ENCODE data around the gene SLC25A45. TPM values are rescaled to one million over a fixed set of nuclear protein-coding genes. Genes with fewer than 3 reads are reported as not detected.

The SLC25A45 gene
- total RNA-seq, 4 donors from 2014 or later: 4.6 to 11.3 (median 5.9) TPM

DNA sequence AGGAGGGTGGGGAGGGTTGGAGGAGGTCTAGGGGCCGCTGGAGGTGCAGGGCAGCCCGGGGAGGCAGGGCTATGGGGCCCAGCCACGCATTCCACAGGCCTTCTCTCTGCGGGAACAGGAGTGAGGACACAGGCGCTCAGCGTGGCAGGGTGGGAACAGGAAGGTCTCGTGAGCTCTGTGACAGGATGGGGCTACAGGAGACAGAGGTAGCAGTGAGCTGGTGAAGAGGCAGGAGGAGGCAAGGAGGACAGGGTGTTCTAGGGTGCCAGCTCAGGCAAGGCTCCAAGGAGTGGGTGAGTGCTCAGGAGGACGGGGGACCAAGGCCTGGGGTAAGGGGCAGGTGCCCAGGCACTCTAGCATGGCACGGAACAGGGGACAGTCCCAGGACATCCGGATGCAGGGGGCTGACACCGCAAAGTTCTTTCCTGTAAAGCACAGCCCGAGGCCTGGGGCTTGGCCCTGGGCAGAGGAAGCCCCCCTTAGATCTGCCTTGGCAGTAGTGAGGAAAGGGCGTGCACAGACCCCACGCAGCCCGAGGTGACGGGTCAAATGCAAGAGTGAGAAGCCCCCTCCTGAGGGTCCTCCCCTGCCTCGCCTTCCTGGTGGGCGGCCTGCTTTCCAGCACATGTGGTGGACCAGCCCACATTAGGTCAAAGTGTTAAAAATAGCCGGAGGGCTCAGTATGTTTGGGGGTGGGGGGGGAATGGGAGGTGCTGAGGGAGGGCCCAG is 35.4 kb upstream of the SLC25A45 start:
- intact Hi-C loops (cut with DNase I): loop anchor here (2.0 to 10.0 kb wide), 3 partner anchors 36 to 93 kb away; partner anchors contain the start of gene SLC25A45
- DNase-seq (ENCODE audit: extremely low spot score): no peak
- Histone ChIP-seq H3K36me3 (peaks cover 0 to 12% (median 0%) of the 10 kb centered on the region in 4 donors), H3K4me1 (peaks cover 54 to 66% (median 65%) of the 10 kb centered on the region in 4 donors), H3K27ac (replicated peaks in 1 of 4) (peak overlapping the region; percentile 97 to 99 (median 99)), H3K4me3 (peak overlapping the region; percentile 71 to 81 (median 74)), H3K27me3 (no peaks in the 10 kb centered on the region), H3K9me3 (no peaks in the 10 kb centered on the region)
- TF ChIP-seq POLR2AphosphoS5 (IDR thresholded peaks at IDR 0.05) (peak in 1 of 2 donors; percentile 66), POLR2A (IDR thresholded peaks at IDR 0.05; ENCODE audit: low read depth) (no peak), EP300 (IDR thresholded peaks at IDR 0.05) (peak; percentile 45)
- 8% methylated on average over 12 of the region's 19 CpGs for WGBS

DNA sequence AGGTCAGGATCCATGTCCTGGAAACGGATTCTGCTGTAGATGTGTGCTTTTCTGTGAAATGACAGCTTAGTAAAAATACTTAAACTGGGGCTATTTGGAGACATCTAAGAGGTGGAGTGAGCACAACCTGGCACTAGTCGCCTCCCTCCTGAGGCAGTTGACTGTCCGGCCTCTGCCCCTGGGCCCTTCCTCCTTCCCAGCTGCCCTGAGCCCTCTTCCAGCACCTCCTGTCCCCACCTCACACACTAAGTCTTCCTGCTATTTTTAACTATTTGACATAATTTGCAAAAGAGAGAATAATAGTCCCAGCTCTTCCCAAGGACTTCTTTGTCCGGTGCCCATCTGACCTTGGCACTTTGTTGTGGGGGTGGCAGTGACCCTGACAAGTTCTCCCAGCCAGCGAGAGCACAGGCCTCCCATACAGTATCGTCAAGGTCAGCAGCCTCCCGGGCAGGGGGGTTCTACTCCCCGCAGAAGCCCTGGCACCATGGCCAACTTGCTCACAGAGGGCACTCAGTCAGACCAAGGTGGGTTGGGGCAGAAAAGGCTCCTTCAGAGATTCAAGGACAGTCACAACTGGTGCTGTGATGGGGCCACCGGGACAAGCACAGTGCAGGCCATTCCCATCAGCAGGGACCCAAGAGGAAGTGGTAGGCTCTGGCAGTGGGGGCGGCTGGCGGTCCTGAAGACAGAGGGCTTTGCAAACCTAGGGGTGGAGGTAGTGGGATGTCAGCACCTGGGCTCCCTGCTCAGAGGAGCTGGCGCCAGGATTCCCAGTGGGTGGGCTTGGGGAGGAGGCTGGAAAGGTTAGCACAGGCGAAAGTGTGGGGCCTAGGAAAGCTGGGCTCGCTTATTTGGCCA is 34.6 kb upstream of the SLC25A45 start:
- Histone ChIP-seq H3K36me3 (peaks cover 0 to 20% (median 5%) of the 10 kb centered on the region in 4 donors), H3K4me1 (peaks cover 59 to 70% (median 66%) of the 10 kb centered on the region in 4 donors), H3K9me3 (no peaks in the 10 kb centered on the region), H3K4me3 (peak overlapping the region; percentile 71 to 81 (median 74)), H3K27me3 (no peaks in the 10 kb centered on the region), H3K27ac (replicated peaks in 1 of 4) (peak overlapping the region; percentile 97 to 99 (median 99))
- intact Hi-C loops (cut with DNase I): loop anchor here (2.0 to 10.0 kb wide), 3 partner anchors 35 to 94 kb away; partner anchors contain the start of gene SLC25A45
- no peak for DNase-seq (ENCODE audit: extremely low spot score)
- no peak for TF ChIP-seq POLR2A (IDR thresholded peaks at IDR 0.05; ENCODE audit: low read depth)
- TF ChIP-seq POLR2AphosphoS5 (IDR thresholded peaks at IDR 0.05): no peak
- no peak for TF ChIP-seq EP300 (IDR thresholded peaks at IDR 0.05)
- TF ChIP-seq, protein P1, sequence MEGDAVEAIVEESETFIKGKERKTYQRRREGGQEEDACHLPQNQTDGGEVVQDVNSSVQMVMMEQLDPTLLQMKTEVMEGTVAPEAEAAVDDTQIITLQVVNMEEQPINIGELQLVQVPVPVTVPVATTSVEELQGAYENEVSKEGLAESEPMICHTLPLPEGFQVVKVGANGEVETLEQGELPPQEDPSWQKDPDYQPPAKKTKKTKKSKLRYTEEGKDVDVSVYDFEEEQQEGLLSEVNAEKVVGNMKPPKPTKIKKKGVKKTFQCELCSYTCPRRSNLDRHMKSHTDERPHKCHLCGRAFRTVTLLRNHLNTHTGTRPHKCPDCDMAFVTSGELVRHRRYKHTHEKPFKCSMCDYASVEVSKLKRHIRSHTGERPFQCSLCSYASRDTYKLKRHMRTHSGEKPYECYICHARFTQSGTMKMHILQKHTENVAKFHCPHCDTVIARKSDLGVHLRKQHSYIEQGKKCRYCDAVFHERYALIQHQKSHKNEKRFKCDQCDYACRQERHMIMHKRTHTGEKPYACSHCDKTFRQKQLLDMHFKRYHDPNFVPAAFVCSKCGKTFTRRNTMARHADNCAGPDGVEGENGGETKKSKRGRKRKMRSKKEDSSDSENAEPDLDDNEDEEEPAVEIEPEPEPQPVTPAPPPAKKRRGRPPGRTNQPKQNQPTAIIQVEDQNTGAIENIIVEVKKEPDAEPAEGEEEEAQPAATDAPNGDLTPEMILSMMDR (IDR thresholded peaks at IDR 0.05): no peak
- 26% methylated on average over 10 of the region's 14 CpGs for WGBS

DNA sequence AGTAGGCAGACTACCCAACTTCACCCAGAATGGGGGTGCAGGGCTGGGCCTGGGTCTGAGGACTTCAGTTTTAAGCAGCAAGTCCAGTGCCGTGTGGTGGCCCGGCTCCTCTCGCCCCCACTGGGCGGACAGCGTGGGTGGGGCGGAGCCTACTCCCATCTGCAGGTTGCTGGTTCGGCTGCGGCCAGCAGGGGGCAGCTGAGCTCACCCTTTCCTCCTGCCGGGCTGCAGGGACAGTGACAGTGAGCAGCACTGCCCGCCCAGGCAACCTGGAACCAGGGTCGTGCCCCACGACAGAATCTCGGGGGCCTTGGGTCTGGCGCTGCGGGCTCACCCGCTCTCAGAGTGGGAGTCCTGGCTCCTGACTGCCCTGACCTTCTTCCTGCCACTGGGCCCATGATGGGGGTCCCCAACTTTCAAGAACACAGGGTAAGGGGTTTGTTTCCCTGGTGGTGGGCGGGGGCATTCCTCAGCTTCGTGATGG is 33.9 kb upstream of the SLC25A45 start:
- Histone ChIP-seq H3K27ac (replicated peaks in 1 of 4) (peak overlapping the region; percentile 97 to 99 (median 99)), H3K4me1 (peaks cover 62 to 66% (median 63%) of the 10 kb centered on the region in 4 donors), H3K9me3 (no peaks in the 10 kb centered on the region), H3K4me3 (peak overlapping the region; percentile 71 to 81 (median 74)), H3K27me3 (no peaks in the 10 kb centered on the region), H3K36me3 (peaks cover 2 to 27% (median 12%) of the 10 kb centered on the region in 4 donors)
- WGBS: 13% methylated on average over 3 of the region's 18 CpGs
- DNase-seq (ENCODE audit: extremely low spot score): peak; percentile 97
- TF ChIP-seq POLR2AphosphoS5 (IDR thresholded peaks at IDR 0.05) (peak in 1 of 2 donors; percentile 93), POLR2A (IDR thresholded peaks at IDR 0.05; ENCODE audit: low read depth) (peak; percentile 45), EP300 (IDR thresholded peaks at IDR 0.05) (no peak)
- TF ChIP-seq, protein P1 (IDR thresholded peaks at IDR 0.05): peak; percentile 98 to 99 (median 98)
- intact Hi-C loops (cut with DNase I): loop anchor here (2.0 to 10.0 kb wide), 3 partner anchors 34 to 94 kb away; partner anchors contain the start of gene SLC25A45

DNA sequence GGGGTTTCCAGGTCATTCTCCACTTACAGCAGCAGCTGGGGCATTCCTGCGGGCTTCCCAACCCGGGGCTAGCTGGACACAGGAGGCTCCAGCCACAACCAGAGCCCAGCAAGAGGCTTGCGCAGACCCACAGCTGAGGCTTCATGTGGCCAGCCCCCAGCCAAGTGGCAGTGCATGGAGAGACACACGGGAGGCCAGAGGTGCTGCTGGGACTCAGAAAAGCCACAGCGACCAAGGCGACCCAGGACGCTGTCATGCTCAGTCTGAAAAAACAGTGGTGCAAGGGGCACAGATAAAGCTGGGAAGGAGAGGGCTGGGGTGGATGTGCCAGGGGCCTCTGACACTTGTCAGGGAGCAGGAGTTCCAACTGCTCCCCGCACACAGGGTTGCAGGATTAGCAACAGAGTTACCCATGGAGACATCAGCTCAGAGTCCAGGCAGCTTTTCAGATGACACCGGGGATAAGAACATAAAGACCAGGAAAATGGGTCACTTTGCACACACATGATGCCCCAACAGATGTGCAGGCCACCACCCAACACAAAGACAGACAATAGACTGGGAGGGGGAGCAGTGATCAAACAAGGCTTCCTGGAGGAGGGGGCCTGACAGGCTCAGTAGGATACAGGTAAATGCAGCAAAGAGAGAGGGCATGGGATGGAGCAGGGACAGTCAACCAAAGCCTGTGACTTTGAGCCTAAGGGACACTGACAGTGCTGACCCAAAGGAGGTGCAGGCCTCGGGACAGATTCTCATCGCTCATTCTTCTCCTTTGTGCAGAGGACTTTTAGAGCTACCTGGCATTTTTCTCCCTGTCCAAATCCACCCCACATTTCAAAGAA is 33.3 kb upstream of the SLC25A45 start:
- H3K4me1 ChIP-seq: peaks cover 55 to 60% (median 59%) of the 10 kb centered on the region in 4 donors

More for the DNA sequence above, 33.3 kb upstream of the SLC25A45 start:
- no peaks in the 10 kb centered on the region for H3K9me3 ChIP-seq
- H3K4me3 ChIP-seq: peak overlapping the region; percentile 71 to 81 (median 74)
- H3K27me3 ChIP-seq: no peaks in the 10 kb centered on the region
- WGBS: 33% methylated on average over 3 of the region's 11 CpGs
- H3K36me3 ChIP-seq: peaks cover 5 to 34% (median 19%) of the 10 kb centered on the region in 4 donors
- intact Hi-C loops (cut with DNase I): loop anchor here (2.0 to 10.0 kb wide), 3 partner anchors 33 to 95 kb away; partner anchors contain the start of gene SLC25A45
- peak overlapping the region; percentile 97 to 99 (median 99) for H3K27ac ChIP-seq (replicated peaks in 1 of 4)
- DNase-seq (ENCODE audit: extremely low spot score): no peak
- TF ChIP-seq POLR2A (IDR thresholded peaks at IDR 0.05; ENCODE audit: low read depth) (no peak), EP300 (IDR thresholded peaks at IDR 0.05) (no peak), POLR2AphosphoS5 (IDR thresholded peaks at IDR 0.05) (no peak)
- TF ChIP-seq, protein P1 (IDR thresholded peaks at IDR 0.05): no peak
